Mesendoderm (in vitro differentiated cells): ENCODE results near the gene WBP11.

ENCODE experiments used
- DNase-seq: peaks from one replicate; pipeline ENCODE4 v3.0.0; 2013
- H2AK5ac ChIP-seq: 2 replicates; pipeline ENCODE4 v1.6.1; 2013; ENCODE audit warnings: low read length, inconsistent platforms
- H2BK120ac ChIP-seq: 2 replicates; pipeline ENCODE4 v1.6.1; 2013; ENCODE audit warnings: low read depth, mild to moderate bottlenecking, low read length, moderate library complexity, mixed read lengths
- H2BK15ac ChIP-seq: replicated peaks from 2 replicates; pipeline ENCODE4 v1.6.1; 2013; ENCODE audit warnings: low read depth, mild to moderate bottlenecking, moderate library complexity
- H2BK5ac ChIP-seq: 2 replicates; pipeline ENCODE4 v1.6.1; 2013; ENCODE audit warnings: low read length, inconsistent platforms
- H3K18ac ChIP-seq: 2 replicates; pipeline ENCODE4 v1.6.1; 2013; ENCODE audit warnings: mild to moderate bottlenecking, low read length, mixed read lengths
- H3K23ac ChIP-seq: one replicate; pipeline ENCODE4 v1.6.1; 2013; ENCODE audit warnings: low read length
- H3K27ac ChIP-seq: 2 replicates; pipeline ENCODE4 v1.5.1; 2013; ENCODE audit warnings: low read depth, mild to moderate bottlenecking, inconsistent platforms, low read length, moderate library complexity
- H3K27me3 ChIP-seq: 2 replicates; pipeline ENCODE4 v1.6.1; 2013; ENCODE audit warnings: low read length, control low read depth, mild to moderate bottlenecking, inconsistent platforms; ENCODE audit not compliant: insufficient read depth, poor library complexity
- H3K36me3 ChIP-seq: 2 replicates; pipeline ENCODE4 v1.6.1; 2013; ENCODE audit warnings: low read length, inconsistent platforms; ENCODE audit not compliant: control insufficient read depth, insufficient read depth
- H3K4ac ChIP-seq: one replicate; pipeline ENCODE4 v1.6.1; 2013; ENCODE audit warnings: low read depth, mild to moderate bottlenecking, low read length, moderate library complexity
- H3K4me1 ChIP-seq: 2 replicates; pipeline ENCODE4 v1.6.1; 2013; ENCODE audit warnings: low read depth, low read length, inconsistent platforms; ENCODE audit not compliant: control insufficient read depth
- H3K4me2 ChIP-seq: 2 replicates; pipeline ENCODE4 v1.6.1; 2013; ENCODE audit warnings: low read length
- H3K4me3 ChIP-seq: 2 replicates; pipeline ENCODE4 v1.5.1; 2013; ENCODE audit warnings: mild to moderate bottlenecking, low read length
- H3K56ac ChIP-seq: one replicate; pipeline ENCODE4 v1.6.1; 2013; ENCODE audit warnings: low read length
- H3K79me1 ChIP-seq: 2 replicates; pipeline ENCODE4 v1.6.1; 2013; ENCODE audit warnings: low read length, inconsistent platforms
- H3K79me2 ChIP-seq: 2 replicates; pipeline ENCODE4 v1.6.1; 2013; ENCODE audit warnings: mild to moderate bottlenecking, low read length; ENCODE audit not compliant: control insufficient read depth, insufficient read depth
- H3K9ac ChIP-seq: 2 replicates; pipeline ENCODE4 v1.6.1; 2013; ENCODE audit warnings: low read length, inconsistent platforms
- H4K5ac ChIP-seq: one replicate; pipeline ENCODE4 v1.6.1; 2013; ENCODE audit warnings: low read length
- H4K8ac ChIP-seq: one replicate; pipeline ENCODE4 v1.6.1; 2013; ENCODE audit warnings: low read depth, mild to moderate bottlenecking, control low read depth, low read length, moderate library complexity
- WGBS: extraction: QIAGEN DNeasy Blood & Tissue Kit; methylation state at CpG from one replicate; pipeline ENCODE4 v1.1.7; 2013; ENCODE audit warnings: low lambda C conversion rate, missing lambda C conversion rate; ENCODE audit not compliant: insufficient coverage; ENCODE audit errors: extremely low coverage; 5-methylcytosine and 5-hydroxymethylcytosine counted together

WBP11 gene

DNA sequence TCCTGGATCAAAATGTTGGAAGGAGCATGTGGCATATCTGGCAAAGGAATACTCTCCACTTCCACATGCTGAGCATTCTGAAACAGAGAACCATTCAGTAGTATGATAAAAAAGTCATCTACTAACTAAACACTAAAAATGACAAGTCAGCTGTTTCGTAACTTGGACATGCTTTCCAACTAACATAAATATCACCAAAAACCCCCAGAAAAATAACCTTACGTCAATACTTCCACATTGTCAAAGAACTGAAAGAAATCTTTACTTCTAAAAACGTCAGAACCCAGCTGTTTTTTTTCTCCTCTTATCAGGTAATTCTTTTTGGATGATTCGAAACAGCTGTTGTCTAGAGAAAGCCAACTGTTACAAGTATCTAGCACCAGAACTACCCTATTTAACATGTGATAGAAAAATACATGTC, 8.2 kb downstream of the WBP11 start:
- H3K27me3 ChIP-seq = no peaks in the 10 kb centered on the region
- H2BK120ac ChIP-seq = no peak overlapping the region
- H3K4me2 ChIP-seq = no peak overlapping the region
- no peak overlapping the region for H3K18ac ChIP-seq
- no peak overlapping the region for H2BK5ac ChIP-seq
- H3K23ac ChIP-seq = no peak overlapping the region
- peaks cover 2% of the 10 kb centered on the region for H3K79me1 ChIP-seq
- H3K27ac ChIP-seq = no peak overlapping the region
- WGBS = 100% methylated on average over 1 of the region's 4 CpGs
- no peaks in the 10 kb centered on the region for H3K4me1 ChIP-seq
- peaks cover 6% of the 10 kb centered on the region for H3K79me2 ChIP-seq
- H3K4ac ChIP-seq = no peak overlapping the region
- H2BK15ac ChIP-seq = no peak overlapping the region
- H3K56ac ChIP-seq = no peak overlapping the region
- H3K4me3 ChIP-seq = no peak overlapping the region
- no peak for DNase-seq
- no peak overlapping the region for H2AK5ac ChIP-seq
- H3K36me3 ChIP-seq = peaks cover 7% of the 10 kb centered on the region
- no peak overlapping the region for H4K8ac ChIP-seq
- H3K9ac ChIP-seq = no peak overlapping the region
- no peak overlapping the region for H4K5ac ChIP-seq

DNA sequence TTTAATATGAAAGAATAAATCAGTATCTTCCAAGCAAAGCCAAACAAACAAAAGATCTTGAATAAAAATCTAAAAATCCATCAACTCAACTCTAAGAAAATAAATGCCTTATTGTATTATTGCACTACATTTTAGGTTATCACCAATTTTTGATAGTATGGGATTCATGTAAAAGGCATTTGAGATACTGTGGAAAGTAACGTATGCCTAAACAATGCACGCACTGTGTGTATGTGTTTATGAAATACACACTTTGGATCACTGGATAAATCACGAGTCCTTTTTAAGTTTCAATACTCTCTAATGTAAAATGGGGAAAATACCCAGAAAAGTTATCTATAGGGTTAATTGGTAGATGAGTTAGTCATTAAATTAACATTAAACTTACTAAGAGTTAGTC, 17.7 kb downstream of the WBP11 start:
- Histone ChIP-seq H3K36me3 (peaks cover 3% of the 10 kb centered on the region), H2BK120ac (no peak overlapping the region), H3K4ac (no peak overlapping the region), H3K23ac (no peak overlapping the region), H3K56ac (no peak overlapping the region), H3K4me2 (no peak overlapping the region), H2BK5ac (no peak overlapping the region), H3K27me3 (no peaks in the 10 kb centered on the region), H4K5ac (no peak overlapping the region), H3K9ac (no peak overlapping the region), H3K18ac (no peak overlapping the region), H3K4me1 (no peaks in the 10 kb centered on the region), H3K27ac (no peak overlapping the region), H3K79me2 (no peaks in the 10 kb centered on the region), H2BK15ac (no peak overlapping the region), H3K4me3 (no peak overlapping the region), H4K8ac (no peak overlapping the region), H3K79me1 (no peaks in the 10 kb centered on the region), H2AK5ac (no peak overlapping the region)
- DNase-seq = no peak
- WGBS = no CpG with 5 or more reads among the region's 3 CpGs

DNA sequence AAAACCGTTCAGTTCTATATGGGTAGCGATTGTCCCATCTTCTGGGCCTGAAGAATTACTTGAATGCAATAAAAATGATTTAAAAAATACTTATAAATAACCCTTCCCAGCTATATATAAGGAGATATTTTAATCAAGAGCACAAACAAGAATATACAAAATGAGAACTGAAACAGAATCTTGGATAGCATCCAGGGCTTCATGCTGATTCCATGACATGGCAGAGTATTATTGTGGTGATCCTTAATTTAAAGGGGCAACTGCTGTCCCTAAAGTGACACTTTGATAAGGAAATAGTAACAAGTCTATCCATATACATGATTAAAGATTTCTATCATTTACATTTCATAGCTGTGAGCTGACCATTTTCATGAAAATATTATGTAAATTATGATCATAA, 18.8 kb downstream of the WBP11 start:
- H2AK5ac ChIP-seq = no peak overlapping the region
- H4K5ac ChIP-seq = no peak overlapping the region
- H3K4ac ChIP-seq = no peak overlapping the region
- no peak overlapping the region for H3K23ac ChIP-seq
- no peak overlapping the region for H3K4me3 ChIP-seq
- H3K56ac ChIP-seq = no peak overlapping the region
- no peak overlapping the region for H3K4me2 ChIP-seq
- H4K8ac ChIP-seq = no peak overlapping the region
- no peak overlapping the region for H2BK15ac ChIP-seq
- no CpG with 5 or more reads among the region's 2 CpGs for WGBS
- no peaks in the 10 kb centered on the region for H3K79me1 ChIP-seq
- H3K79me2 ChIP-seq = no peaks in the 10 kb centered on the region
- no peaks in the 10 kb centered on the region for H3K27me3 ChIP-seq
- no peaks in the 10 kb centered on the region for H3K4me1 ChIP-seq
- H3K27ac ChIP-seq = no peak overlapping the region
- no peak overlapping the region for H2BK5ac ChIP-seq
- DNase-seq = no peak
- no peak overlapping the region for H3K18ac ChIP-seq
- no peak overlapping the region for H3K9ac ChIP-seq
- H2BK120ac ChIP-seq = no peak overlapping the region
- no peaks in the 10 kb centered on the region for H3K36me3 ChIP-seq

DNA sequence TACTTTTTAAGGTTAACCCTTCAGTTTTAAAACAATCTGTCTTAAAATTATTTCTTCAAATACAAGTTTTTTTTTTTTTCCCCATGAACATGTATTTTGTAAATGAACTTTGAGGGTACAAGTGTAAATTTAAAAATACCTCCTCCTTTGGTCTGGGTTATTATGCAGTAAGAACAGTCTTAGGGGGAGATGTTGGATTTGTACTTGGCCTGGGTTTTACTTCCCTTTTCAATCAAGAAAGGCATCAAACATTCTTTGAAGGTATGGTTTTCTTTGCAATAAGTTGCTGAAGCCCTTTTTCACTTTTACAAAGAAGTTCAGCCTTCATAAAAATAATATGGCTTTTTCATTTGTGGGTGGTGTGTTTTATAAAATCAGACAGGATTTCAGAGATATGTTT, 20.5 kb downstream of the WBP11 start:
- Histone ChIP-seq H3K36me3 (no peaks in the 10 kb centered on the region), H3K23ac (no peak overlapping the region), H4K8ac (no peak overlapping the region), H3K56ac (no peak overlapping the region), H4K5ac (no peak overlapping the region), H3K4me3 (no peak overlapping the region), H3K4me2 (no peak overlapping the region), H3K79me1 (no peaks in the 10 kb centered on the region), H3K18ac (no peak overlapping the region), H3K79me2 (no peaks in the 10 kb centered on the region), H2BK5ac (no peak overlapping the region), H2AK5ac (no peak overlapping the region), H3K4me1 (no peaks in the 10 kb centered on the region), H3K4ac (no peak overlapping the region), H3K27me3 (no peaks in the 10 kb centered on the region), H3K27ac (no peak overlapping the region), H2BK120ac (no peak overlapping the region), H3K9ac (no peak overlapping the region), H2BK15ac (no peak overlapping the region)
- no peak for DNase-seq

DNA sequence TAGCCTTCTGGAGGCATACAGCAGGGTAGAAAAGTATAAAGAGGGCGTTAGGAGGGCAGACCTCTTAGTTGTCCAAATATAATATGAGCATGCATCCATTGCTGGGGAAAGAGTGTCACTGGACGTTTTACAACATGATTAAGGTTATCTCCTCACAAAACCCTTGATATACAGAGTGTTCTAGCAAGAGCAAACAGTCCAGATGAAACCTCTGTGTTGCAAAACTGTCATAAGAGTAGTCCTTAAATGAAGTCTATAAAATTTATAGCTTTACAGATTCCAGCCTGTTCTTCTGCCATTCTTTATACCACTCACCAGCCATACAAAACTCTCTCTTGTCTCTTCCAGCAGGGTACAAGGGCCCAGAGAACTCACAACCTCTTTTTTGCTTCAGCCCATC, 21.7 kb downstream of the WBP11 start:
- Histone ChIP-seq H2AK5ac (no peak overlapping the region), H3K56ac (no peak overlapping the region), H3K79me2 (no peaks in the 10 kb centered on the region), H2BK5ac (no peak overlapping the region), H3K9ac (no peak overlapping the region), H3K79me1 (no peaks in the 10 kb centered on the region), H3K4me3 (no peak overlapping the region), H3K23ac (no peak overlapping the region), H3K36me3 (no peaks in the 10 kb centered on the region), H3K27ac (no peak overlapping the region), H4K8ac (no peak overlapping the region), H2BK120ac (no peak overlapping the region), H3K18ac (no peak overlapping the region), H3K4me2 (no peak overlapping the region), H3K4me1 (no peaks in the 10 kb centered on the region), H2BK15ac (no peak overlapping the region), H4K5ac (no peak overlapping the region), H3K4ac (no peak overlapping the region), H3K27me3 (no peaks in the 10 kb centered on the region)
- WGBS = no CpG with 5 or more reads among the region's 2 CpGs
- no peak for DNase-seq

DNA sequence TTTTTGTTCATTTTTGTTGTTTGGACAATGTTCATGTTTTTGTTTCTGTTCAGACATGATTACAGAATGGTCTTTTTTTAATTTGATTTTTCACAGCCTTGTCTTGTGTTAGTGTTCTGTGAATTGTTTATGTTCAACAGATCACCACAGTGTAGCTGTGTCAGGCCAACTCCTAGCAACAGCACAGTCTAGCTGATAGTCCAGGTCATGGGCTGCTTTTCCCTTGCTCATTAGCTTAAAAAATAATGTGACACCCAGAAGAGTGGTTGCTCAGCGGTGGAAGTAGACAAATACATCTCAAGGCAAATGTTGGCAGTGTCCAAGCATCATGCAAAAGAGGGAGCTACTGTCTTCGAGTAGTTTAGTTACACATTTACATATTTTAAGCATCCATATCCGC, 22.4 kb downstream of the WBP11 start:
- WGBS = no CpG with 5 or more reads among the region's 3 CpGs
- no peak overlapping the region for H3K18ac ChIP-seq
- no peak overlapping the region for H3K56ac ChIP-seq
- no peak overlapping the region for H2BK15ac ChIP-seq
- H3K36me3 ChIP-seq = no peaks in the 10 kb centered on the region
- no peak overlapping the region for H3K4me2 ChIP-seq
- H3K79me1 ChIP-seq = no peaks in the 10 kb centered on the region
- H2AK5ac ChIP-seq = no peak overlapping the region
- H2BK120ac ChIP-seq = no peak overlapping the region
- H3K27me3 ChIP-seq = no peaks in the 10 kb centered on the region
- no peaks in the 10 kb centered on the region for H3K79me2 ChIP-seq
- no peak overlapping the region for H3K27ac ChIP-seq
- H4K5ac ChIP-seq = no peak overlapping the region
- no peak overlapping the region for H3K9ac ChIP-seq
- H3K4me3 ChIP-seq = no peak overlapping the region
- no peak for DNase-seq
- no peak overlapping the region for H2BK5ac ChIP-seq
- no peak overlapping the region for H3K23ac ChIP-seq
- no peak overlapping the region for H4K8ac ChIP-seq
- H3K4ac ChIP-seq = no peak overlapping the region
- no peaks in the 10 kb centered on the region for H3K4me1 ChIP-seq
